Measurements from ENCODE around the gene HIVEP3.
"Not testable (repeated sequence)": the region's sequence is repeated elsewhere in the genome, so short reads cannot be mapped to it uniquely, and the experiment has no call there.

Gene HIVEP3

DNA sequence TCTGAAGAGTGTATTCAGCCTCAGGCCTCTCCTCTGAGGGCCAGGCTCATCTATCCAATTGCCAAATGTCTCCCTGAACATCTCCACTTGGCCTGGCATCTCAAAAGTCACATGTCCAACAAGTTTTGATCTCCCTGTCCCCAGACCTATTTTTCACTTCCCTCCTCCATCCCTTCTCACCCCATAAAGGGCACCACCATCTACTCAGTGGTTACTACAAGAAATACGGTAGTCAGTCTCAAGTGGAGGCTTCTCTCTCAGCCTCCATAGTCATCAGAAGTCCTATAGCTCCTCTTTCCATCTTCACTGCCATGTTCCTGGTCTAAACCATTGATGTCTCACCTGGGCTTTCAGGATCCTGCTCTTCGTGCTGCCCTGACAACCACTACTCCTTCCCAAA lies 351.8 kb downstream of the HIVEP3 start:
- peaks cover 6% of the 10 kb centered on the region for H3K36me3 Mint-ChIP-seq (ENCODE audit: insufficient read depth)
- H3K9me3 Mint-ChIP-seq, result no peaks in the 10 kb centered on the region
- ATAC-seq (replicated peaks; ENCODE audit: extremely low read depth, poor library complexity, severe bottlenecking) (no peak), DNase-seq (ENCODE audit: low spot score in 2 of 2) (no peak)
- H3K27me3 Mint-ChIP-seq, result no peaks in the 10 kb centered on the region
- no peak overlapping the region for H3K27ac Mint-ChIP-seq (ENCODE audit: low read depth)
- H3K4me1 Mint-ChIP-seq, result peaks cover 11% of the 10 kb centered on the region
- no peak overlapping the region for H3K4me3 Mint-ChIP-seq

DNA sequence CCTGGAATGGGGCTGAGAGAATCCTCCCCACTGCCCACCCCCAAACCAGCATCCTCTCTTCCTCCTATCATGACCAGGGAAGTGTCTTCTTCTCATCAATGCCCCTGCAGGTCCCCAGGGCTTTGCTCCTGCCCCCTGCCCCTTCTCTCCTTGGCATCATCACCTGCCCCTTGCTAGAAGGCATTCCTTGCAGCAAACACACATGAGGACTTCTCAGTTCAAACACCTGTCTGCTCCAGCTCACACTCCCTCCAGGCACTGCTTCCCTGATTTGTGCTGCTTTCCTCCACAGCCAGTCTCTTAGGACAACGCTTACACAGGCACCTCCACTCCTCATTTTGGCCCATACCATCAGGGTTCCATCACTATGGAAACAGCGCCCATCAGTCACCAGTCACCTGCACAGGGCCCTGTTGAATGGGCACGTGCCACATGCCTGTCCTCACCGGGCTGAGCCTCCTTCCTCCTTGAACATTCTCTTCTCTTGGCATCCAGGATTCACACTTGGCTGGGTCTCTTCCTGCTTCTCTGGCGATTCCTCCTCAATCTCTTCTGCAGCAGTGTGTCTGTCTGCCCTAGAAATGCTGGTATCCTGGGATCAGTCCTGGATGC lies 352.3 kb downstream of the HIVEP3 start:
- ATAC-seq (replicated peaks; ENCODE audit: extremely low read depth, poor library complexity, severe bottlenecking) (no peak), DNase-seq (ENCODE audit: low spot score in 2 of 2) (no peak)
- Mint-ChIP-seq H3K27me3 (no peaks in the 10 kb centered on the region), H3K27ac (ENCODE audit: low read depth) (peak overlapping the region; percentile 24), H3K4me1 (peaks cover 11% of the 10 kb centered on the region), H3K36me3 (ENCODE audit: insufficient read depth) (peaks cover 6% of the 10 kb centered on the region), H3K4me3 (no peak overlapping the region), H3K9me3 (no peaks in the 10 kb centered on the region)

DNA sequence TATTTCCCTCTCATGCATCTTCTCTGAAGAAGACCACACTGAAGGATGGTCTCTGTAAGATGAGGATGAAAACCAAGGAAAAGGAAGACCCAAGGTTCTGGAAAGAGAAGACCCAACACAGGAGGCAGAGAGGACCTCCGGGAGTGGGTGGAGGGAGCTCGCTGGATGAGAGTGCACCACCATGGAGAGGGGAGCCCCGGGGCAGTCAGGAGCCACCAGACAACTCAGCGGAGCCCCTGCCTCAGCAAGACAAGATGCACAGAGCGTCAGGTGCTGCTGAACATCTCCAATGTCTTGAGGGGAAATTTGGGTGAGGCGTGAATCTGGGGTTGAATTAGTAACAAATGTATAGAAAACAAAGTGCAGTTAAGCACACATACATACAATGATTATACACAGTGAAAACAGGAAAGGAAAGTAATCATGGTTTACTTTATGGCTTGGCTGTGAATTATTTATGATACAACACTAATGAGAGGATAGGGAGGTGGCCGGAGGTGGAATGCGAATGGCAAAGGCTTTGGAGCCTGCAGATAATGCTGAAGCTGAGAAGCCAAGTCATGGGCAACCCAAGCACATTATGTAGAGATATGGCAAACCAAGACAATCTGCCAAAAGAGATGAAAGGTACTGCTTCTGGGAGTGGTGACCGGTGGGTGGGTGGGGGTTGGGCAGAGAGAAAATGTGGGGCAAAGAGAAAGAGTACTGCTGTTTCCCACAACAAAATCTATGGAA lies 353.8 kb downstream of the HIVEP3 start:
- H3K36me3 Mint-ChIP-seq (ENCODE audit: insufficient read depth), result peaks cover 8% of the 10 kb centered on the region
- ATAC-seq (replicated peaks; ENCODE audit: extremely low read depth, poor library complexity, severe bottlenecking) (no peak), DNase-seq (ENCODE audit: low spot score in 2 of 2) (no peak)
- H3K4me1 Mint-ChIP-seq, result peaks cover 11% of the 10 kb centered on the region
- no peaks in the 10 kb centered on the region for H3K27me3 Mint-ChIP-seq
- no peak overlapping the region for H3K27ac Mint-ChIP-seq (ENCODE audit: low read depth)
- no peak overlapping the region for H3K4me3 Mint-ChIP-seq
- no peaks in the 10 kb centered on the region for H3K9me3 Mint-ChIP-seq

DNA sequence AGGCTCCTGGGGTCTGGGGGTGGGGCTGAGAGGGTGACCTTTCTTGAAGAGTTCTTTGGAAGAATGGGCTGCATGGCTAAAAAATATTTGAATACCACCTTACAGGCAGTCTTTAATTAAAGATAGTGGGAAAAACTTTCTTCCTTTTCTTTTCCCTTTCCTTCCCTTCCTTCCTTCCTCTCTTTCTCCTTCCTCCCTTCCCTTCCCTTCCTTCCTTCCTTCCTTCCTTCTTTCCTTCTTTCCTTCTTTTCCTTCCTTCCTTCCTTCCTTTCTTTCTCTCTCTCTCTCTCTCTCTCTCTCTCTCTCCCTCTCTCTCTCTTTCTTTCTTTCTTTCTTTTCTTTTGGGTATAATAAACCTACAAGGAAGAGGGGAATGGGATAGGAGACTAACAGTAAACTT lies 356.4 kb downstream of the HIVEP3 start:
- no peak for DNase-seq (ENCODE audit: low spot score in 2 of 2)
- H3K4me3 Mint-ChIP-seq, result no peak overlapping the region
- H3K36me3 Mint-ChIP-seq (ENCODE audit: insufficient read depth), result peaks cover 11% of the 10 kb centered on the region
- ATAC-seq (replicated peaks; ENCODE audit: extremely low read depth, poor library complexity, severe bottlenecking), result no peak
- no peaks in the 10 kb centered on the region for H3K27me3 Mint-ChIP-seq
- H3K4me1 Mint-ChIP-seq, result peaks cover 11% of the 10 kb centered on the region
- no peaks in the 10 kb centered on the region for H3K9me3 Mint-ChIP-seq
- H3K27ac Mint-ChIP-seq (ENCODE audit: low read depth), result no peak overlapping the region

DNA sequence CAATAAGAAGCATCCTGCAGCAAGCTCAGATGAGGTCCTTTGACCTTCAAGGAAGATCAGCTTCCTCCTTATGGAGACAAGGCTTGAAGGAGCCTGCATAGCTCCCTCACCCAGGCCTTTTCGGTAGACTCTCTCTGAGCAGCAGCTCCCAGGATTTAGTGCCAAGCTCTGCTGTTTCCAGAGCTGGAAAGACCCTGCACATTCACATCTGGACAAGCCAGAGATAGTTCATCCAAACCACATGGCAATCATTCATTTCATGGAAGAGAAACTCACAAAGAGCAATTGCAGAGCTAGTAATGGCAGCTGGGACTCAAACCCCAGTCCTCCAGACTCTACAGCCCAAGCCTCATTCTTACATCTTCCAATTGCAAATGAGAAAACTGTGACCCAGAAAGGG lies 357.8 kb downstream of the HIVEP3 start:
- DNase-seq (ENCODE audit: low spot score in 2 of 2) (no peak), ATAC-seq (replicated peaks; ENCODE audit: extremely low read depth, poor library complexity, severe bottlenecking) (no peak)
- Mint-ChIP-seq H3K27ac (ENCODE audit: low read depth) (no peak overlapping the region), H3K4me3 (no peak overlapping the region), H3K4me1 (peaks cover 11% of the 10 kb centered on the region), H3K9me3 (no peaks in the 10 kb centered on the region), H3K27me3 (no peaks in the 10 kb centered on the region), H3K36me3 (ENCODE audit: insufficient read depth) (peaks cover 7% of the 10 kb centered on the region)

DNA sequence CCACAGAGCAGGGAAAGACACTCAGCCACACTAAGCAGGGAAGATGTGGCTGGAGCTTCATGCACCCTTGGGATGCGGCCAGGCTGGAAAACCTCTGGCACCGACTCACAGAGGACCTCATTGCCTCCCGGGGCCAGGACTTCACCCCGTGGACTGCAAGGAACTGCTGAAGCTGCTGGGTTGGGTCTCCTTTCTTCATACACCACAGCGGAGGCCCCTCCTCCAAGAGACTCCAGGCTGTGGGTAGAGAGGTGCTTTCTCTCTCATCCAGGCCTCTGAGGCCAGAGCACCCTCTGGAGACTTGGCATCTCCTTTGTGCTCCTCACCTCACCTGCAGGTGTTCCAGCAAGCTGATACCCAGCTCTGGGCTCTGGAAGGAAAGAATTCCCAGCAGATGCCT lies 358.2 kb downstream of the HIVEP3 start:
- Mint-ChIP-seq H3K4me3 (no peak overlapping the region), H3K4me1 (peaks cover 11% of the 10 kb centered on the region), H3K27me3 (no peaks in the 10 kb centered on the region), H3K36me3 (ENCODE audit: insufficient read depth) (peaks cover 7% of the 10 kb centered on the region), H3K27ac (ENCODE audit: low read depth) (no peak overlapping the region), H3K9me3 (no peaks in the 10 kb centered on the region)
- no peak for ATAC-seq (replicated peaks; ENCODE audit: extremely low read depth, poor library complexity, severe bottlenecking)
- no peak for DNase-seq (ENCODE audit: low spot score in 2 of 2)

- Mint-ChIP-seq H3K27me3 (no peaks in the 10 kb centered on the region), H3K4me3 (no peak overlapping the region), H3K27ac (ENCODE audit: low read depth) (peak overlapping the region; percentile 17), H3K9me3 (peaks cover under 1% of the 10 kb centered on the region), H3K4me1 (peaks cover 10% of the 10 kb centered on the region), H3K36me3 (ENCODE audit: insufficient read depth) (peaks cover 7% of the 10 kb centered on the region)
- ATAC-seq (replicated peaks; ENCODE audit: extremely low read depth, poor library complexity, severe bottlenecking) (no peak), DNase-seq (ENCODE audit: low spot score in 2 of 2) (no peak)
Measured at GRCh38 chr1:41559331-41559730, 359.4 kb downstream of the HIVEP3 start.

DNA sequence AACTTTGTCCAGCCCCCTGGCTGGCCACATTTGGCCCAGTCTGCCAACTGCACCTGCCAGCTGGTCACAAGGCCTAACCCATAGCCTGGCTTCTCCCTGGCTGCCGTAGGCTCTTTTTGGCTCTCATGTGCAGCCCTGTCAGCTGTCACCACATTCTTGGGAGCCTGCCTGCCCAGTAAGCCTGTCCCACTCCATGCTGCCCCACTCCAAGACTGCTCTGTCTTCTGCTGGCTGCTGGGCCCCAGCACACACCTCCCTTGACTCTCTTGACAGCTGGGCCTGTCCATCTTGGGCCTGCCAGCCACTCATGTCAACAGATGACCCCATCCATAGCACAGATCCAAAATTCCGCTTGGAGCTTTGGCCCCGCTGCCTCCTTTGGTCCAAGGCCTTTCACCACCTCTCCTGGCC lies 360.0 kb downstream of the HIVEP3 start:
- DNase-seq (ENCODE audit: low spot score in 2 of 2) (no peak), ATAC-seq (replicated peaks; ENCODE audit: extremely low read depth, poor library complexity, severe bottlenecking) (no peak)
- H3K4me3 Mint-ChIP-seq, result no peak overlapping the region
- H3K27ac Mint-ChIP-seq (ENCODE audit: low read depth), result peak overlapping the region; percentile 17
- H3K4me1 Mint-ChIP-seq, result peaks cover 5% of the 10 kb centered on the region
- H3K36me3 Mint-ChIP-seq (ENCODE audit: insufficient read depth), result peaks cover 7% of the 10 kb centered on the region
- peaks cover 5% of the 10 kb centered on the region for H3K9me3 Mint-ChIP-seq
- H3K27me3 Mint-ChIP-seq, result no peaks in the 10 kb centered on the region

GRCh38 chr1:41557751-41558455 lies 360.8 kb downstream of the HIVEP3 start:
- Mint-ChIP-seq H3K9me3 (peaks cover 5% of the 10 kb centered on the region), H3K27ac (ENCODE audit: low read depth) (no peak overlapping the region), H3K36me3 (ENCODE audit: insufficient read depth) (peaks cover 7% of the 10 kb centered on the region), H3K4me1 (no peaks in the 10 kb centered on the region), H3K27me3 (no peaks in the 10 kb centered on the region), H3K4me3 (no peak overlapping the region)
- ATAC-seq (replicated peaks; ENCODE audit: extremely low read depth, poor library complexity, severe bottlenecking) (no peak), DNase-seq (ENCODE audit: low spot score in 2 of 2) (no peak)

- not testable (repeated sequence) for H3K4me1 Mint-ChIP-seq; H3K36me3 Mint-ChIP-seq (ENCODE audit: insufficient read depth); DNase-seq (ENCODE audit: low spot score in 2 of 2); ATAC-seq (replicated peaks; ENCODE audit: extremely low read depth, poor library complexity, severe bottlenecking); H3K4me3 Mint-ChIP-seq; H3K27ac Mint-ChIP-seq (ENCODE audit: low read depth); H3K9me3 Mint-ChIP-seq; H3K27me3 Mint-ChIP-seq
Measured at GRCh38 chr1:41554746-41555145, 364.0 kb downstream of the HIVEP3 start.

DNA sequence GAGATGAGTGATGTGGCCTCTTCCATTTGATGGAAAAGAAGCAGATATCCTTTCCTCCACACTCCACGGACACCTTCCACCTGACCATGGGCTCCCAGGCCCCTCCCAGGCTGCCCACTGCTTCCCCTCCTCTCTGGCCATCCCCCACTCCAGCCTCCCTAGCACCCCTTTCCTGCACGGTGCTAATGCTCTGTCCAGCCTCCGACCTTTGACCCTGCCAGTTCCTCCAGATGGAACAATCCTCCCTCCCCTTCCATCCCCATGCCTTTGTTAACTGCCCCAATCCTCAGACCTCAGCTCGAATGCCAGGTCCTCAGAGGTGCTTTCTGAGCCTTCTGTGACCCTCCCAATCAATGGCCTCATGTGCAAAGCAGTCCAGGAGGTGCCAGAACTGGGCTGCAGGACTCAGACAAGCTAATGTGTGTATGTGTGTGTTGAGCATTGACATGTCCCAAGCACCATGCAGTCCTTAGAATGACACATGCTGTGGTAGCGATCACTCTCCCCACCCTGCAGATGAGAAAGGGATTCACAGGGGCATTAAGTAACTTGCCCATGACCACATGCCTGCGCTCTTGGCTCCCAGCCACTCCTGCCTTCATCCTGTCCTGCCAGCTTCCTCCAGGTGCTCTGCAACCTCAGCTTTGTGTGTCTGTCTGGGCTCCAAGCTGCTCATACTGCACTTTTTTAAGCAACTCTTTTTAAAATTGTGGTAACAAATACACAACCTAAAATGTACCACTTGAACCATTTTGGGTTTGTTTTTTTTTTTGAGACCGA lies 370.8 kb downstream of the HIVEP3 start:
- Mint-ChIP-seq H3K27ac (ENCODE audit: low read depth) (peak overlapping the region; percentile 69), H3K36me3 (ENCODE audit: insufficient read depth) (peaks cover 11% of the 10 kb centered on the region), H3K4me1 (no peaks in the 10 kb centered on the region), H3K4me3 (no peak overlapping the region), H3K27me3 (no peaks in the 10 kb centered on the region), H3K9me3 (peaks cover 11% of the 10 kb centered on the region)
- ATAC-seq (replicated peaks; ENCODE audit: extremely low read depth, poor library complexity, severe bottlenecking) (no peak), DNase-seq (ENCODE audit: low spot score in 2 of 2) (no peak)

GRCh38 chr1:41547336-41547735 lies 371.4 kb downstream of the HIVEP3 start:
- peaks cover 11% of the 10 kb centered on the region for H3K9me3 Mint-ChIP-seq
- no peak overlapping the region for H3K27ac Mint-ChIP-seq (ENCODE audit: low read depth)
- no peaks in the 10 kb centered on the region for H3K27me3 Mint-ChIP-seq
- peaks cover 4% of the 10 kb centered on the region for H3K4me1 Mint-ChIP-seq
- no peak overlapping the region for H3K4me3 Mint-ChIP-seq
- no peak for ATAC-seq (replicated peaks; ENCODE audit: extremely low read depth, poor library complexity, severe bottlenecking)
- H3K36me3 Mint-ChIP-seq (ENCODE audit: insufficient read depth), result peaks cover 11% of the 10 kb centered on the region
- DNase-seq (ENCODE audit: low spot score in 2 of 2), result no peak

Measured in central memory CD8-positive, alpha-beta T cell (primary cell).